ENCODE data around the gene ODC1.

- TF ChIP-seq EZH2 (IDR thresholded peaks at IDR 0.05; ENCODE audit: low read length), result no peak
- no peak for TF ChIP-seq CTCF (optimal IDR thresholded peaks at IDR 0.05 in 1 of 3, IDR thresholded peaks at IDR 0.05 in 1 of 3, conservative IDR thresholded peaks at IDR 0.05 in 1 of 3; ENCODE audit: extremely low read depth in 1 of 3, insufficient read depth in 2 of 3, low read length in 3 of 3)
Measured at GRCh38 chr2:10397297-10397875, 50.7 kb downstream of the ODC1 start.
